Fibroblast of the aortic adventitia (primary cell): Measurements from ENCODE around the gene SLC66A1. TPM values are rescaled to one million over a fixed set of nuclear protein-coding genes. Genes with fewer than 3 reads are reported as not detected.

ENCODE experiments used
- DNase-seq: peaks from one replicate; pipeline ENCODE4 v3.0.0-alpha.2; 2010; ENCODE audit warnings: low read depth
- H3K4me3 ChIP-seq: 2 replicates; pipeline ENCODE4 v1.5.1; 2011; ENCODE audit warnings: low read depth, mild to moderate bottlenecking, control low read depth, low read length, moderate library complexity
- total RNA-seq: library from RNA; depleted of rRNA; stranded (reverse); fragments of >200 nt; gene quantifications from 2 replicates; pipeline ENCODE4 v1.2.3, GENCODE V29; 2012; ENCODE audit warnings: low replicate concordance
- TF ChIP-seq, protein P1 (sequence below): IDR thresholded peaks from 2 replicates; pipeline ENCODE4 v1.5.1; 2011; ENCODE audit warnings: mild to moderate bottlenecking, low read length, control low read depth, inconsistent platforms; ENCODE audit not compliant: insufficient read depth

The SLC66A1 gene
- total RNA-seq, 1 donor: 16.9 TPM

DNA sequence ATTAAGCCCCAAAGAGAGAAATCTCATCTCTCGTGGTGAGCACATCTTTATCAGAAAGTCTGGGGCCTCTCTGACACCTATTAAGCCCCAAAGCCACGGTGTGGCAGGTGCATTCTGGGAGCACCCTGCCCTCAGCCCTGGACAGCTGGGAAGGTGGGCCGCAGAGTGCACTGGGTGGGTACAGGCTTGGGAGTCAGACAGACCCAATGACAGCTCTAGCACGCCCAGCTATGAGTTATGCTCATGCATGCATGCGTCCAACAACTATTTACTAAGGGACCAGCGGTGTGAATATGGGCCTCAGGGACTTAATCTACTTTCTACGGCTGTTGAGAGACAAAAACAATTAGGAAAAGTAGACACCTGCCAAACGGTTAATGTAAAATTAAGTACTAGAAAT is 46.6 kb downstream of the SLC66A1 start:
- TF ChIP-seq, protein P1, sequence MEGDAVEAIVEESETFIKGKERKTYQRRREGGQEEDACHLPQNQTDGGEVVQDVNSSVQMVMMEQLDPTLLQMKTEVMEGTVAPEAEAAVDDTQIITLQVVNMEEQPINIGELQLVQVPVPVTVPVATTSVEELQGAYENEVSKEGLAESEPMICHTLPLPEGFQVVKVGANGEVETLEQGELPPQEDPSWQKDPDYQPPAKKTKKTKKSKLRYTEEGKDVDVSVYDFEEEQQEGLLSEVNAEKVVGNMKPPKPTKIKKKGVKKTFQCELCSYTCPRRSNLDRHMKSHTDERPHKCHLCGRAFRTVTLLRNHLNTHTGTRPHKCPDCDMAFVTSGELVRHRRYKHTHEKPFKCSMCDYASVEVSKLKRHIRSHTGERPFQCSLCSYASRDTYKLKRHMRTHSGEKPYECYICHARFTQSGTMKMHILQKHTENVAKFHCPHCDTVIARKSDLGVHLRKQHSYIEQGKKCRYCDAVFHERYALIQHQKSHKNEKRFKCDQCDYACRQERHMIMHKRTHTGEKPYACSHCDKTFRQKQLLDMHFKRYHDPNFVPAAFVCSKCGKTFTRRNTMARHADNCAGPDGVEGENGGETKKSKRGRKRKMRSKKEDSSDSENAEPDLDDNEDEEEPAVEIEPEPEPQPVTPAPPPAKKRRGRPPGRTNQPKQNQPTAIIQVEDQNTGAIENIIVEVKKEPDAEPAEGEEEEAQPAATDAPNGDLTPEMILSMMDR: no peak

DNA sequence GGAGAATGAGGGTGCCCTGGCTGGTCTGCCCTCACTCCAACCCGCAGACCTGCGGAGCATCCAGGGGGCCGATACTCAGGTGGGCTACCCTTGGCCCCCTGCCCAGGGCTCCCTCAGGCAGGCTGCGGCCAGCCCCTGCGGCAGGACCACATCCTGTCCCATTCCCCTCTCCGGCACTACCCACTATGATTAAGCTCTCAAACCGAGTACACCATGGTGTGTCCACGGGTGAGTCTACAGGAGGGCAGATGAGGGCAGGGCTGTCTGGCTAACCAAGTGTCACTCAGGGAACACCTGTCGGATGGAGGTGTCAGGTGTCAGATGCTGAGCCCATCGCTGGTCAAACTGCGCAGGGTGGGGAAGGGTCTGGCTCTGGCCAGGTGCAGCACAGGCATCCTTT is 47.2 kb downstream of the SLC66A1 start:
- DNase-seq: no peak
- H3K4me3 ChIP-seq: no peak overlapping the region
- TF ChIP-seq, protein P1: no peak

More for the DNA sequence above, 46.6 kb downstream of the SLC66A1 start:
- no peak for DNase-seq
- H3K4me3 ChIP-seq: no peak overlapping the region

DNA sequence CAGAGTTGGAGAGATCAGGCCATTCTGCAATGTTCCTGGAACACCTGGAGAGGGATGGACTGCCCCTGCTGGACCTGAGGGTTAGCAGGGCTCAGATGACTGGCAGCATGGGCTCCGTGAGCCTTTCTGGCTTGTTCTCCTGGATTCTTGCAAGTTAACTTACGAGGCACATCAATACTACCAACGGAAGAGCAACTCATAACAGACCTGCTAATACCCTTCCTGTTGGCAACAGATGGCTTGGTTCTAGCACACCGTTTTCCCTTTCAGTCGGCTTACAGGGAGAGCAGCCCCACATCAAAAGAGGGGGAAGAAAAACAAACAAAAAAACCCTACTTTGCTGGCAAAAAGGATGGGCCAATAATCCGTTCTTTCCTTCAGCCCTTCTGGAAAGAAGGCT is 47.9 kb downstream of the SLC66A1 start:
- no peak overlapping the region for H3K4me3 ChIP-seq
- TF ChIP-seq, protein P1: no peak
- DNase-seq: no peak

DNA sequence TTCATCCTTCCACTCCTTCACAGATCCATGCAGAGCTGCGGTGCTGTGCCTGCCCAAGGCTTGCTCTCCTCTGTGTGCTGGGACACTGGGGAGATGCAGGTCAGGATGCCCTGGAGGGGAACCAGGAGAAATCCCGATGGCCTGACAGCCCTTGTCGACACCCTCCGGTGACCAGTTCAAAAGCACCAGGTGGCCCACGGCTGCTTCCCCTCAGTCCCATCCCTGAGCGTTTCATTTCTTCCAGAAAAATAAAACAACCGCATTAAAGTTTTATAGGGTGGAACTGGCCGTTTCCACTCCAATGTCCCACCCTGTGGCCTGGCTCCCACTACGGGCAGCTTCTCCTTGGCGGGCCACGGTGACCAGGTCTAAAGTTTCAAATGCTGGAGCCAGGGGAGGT is 48.3 kb downstream of the SLC66A1 start:
- H3K4me3 ChIP-seq: no peak overlapping the region
- no peak for DNase-seq
- TF ChIP-seq, protein P1: no peak

DNA sequence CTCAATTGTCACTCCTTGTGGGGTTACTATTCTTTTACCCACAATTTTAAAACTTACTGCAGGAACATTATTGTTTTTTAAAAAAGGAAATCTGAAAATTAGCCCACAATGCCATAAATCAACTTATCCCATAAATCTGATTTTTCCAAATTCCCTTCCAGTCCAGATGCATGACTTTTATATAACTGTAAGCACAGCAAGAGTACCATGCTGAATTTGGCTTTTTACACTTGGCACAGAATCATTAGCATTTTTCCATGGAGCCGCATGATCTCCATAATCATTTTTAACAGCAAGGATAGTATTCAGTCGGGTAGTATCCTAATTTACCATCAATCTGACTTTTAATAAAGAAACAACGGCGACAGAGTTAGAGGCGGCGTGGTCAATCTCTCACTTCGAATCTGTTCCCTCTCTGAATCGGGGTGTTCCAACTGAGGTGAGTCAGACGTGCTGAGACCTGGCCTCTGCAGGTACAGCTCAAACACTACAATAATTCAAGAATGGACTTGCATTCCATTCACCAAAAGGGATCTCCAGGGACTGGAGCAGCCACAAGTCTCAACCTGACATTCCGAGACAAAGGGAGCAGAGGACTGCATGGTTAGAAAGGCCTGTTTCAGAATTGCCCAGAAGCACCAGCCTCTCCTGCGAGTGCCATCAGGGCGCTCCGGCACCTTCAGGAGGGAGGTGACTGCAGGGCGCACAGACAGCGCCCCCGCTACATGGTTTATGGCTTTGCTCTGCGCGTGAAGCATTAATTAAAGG is 48.9 kb downstream of the SLC66A1 start:
- no peak overlapping the region for H3K4me3 ChIP-seq
- DNase-seq: no peak
- TF ChIP-seq, protein P1: no peak

DNA sequence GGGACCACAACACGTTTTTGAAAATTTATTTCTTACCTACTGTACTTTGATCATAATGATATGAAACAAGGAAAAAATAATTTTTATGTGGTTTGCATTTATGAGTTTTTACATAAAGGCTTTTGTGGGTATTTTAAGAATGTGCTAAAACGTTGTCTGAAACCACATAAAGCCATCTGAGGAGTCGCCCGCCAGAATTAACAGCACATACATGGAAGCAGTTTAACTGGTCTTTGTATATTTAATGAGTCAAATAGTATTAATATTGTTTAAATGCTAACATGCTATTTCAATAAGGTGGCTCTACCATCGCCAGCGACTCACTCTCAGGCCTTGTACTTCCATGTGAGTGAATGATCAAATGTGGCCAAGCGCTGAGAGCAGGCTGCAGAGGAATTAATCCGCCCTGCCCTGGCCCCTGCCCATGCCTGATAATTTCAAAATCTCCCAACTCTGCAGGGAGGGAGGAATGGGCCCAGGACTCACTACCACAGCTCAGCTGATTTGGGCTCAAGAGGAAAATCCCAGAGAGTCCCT is 49.6 kb downstream of the SLC66A1 start:
- no peak overlapping the region for H3K4me3 ChIP-seq
- TF ChIP-seq, protein P1: no peak
- peak; percentile 65 for DNase-seq
